ENCODE measurements around the gene SIAE. TPM values are rescaled to one million over a fixed set of nuclear protein-coding genes. Genes with fewer than 3 reads are reported as not detected.
"Not testable (repeated sequence)": the region's sequence is repeated elsewhere in the genome, so short reads cannot be mapped to it uniquely, and the experiment has no call there.

The SIAE gene
- total RNA-seq, 1 donor from 2014 or later: 8.4 TPM

DNA sequence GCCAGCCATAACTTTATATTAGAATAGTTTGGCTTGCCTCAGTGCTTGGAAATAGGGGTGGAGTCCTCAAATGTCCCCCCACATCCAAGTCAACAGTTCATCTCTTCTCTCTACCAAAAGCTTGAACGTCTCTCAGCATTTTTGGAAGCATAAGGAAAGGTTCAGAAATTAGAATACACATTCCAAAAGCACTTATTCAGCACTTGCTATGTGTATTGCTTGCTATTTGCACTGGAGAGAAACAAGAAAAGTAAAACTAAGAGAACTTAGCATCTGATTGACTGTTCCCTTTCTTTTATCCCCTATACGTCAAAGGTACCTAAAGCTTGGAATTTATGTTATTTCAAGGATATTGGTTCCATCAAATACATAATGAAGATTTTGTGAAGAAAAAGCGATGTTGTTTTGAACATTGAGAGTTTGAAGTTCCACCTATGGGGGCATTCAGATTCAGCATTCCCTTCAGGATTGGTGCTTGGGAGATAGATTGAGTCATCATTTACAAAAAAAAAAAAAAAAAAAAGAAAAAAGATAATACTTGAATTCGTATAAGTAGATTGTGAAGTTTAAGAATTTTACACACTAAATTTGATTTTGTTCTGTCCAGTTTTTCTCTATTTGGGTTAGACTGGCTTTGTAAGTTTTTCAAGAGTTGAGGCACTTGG is 49.5 kb downstream of the SIAE start:
- no peak for DNase-seq (ENCODE audit: low spot score)

- DNase-seq (ENCODE audit: low spot score): peak; percentile 98
Observed at GRCh38 chr11:124622531-124623451, 50.7 kb downstream of the SIAE start, which contains the start of gene TBRG1. TSS of gene TBRG1 (plus strand) at chr11:124622864. CDS start at chr11:124623084, 220 bp downstream.

DNA sequence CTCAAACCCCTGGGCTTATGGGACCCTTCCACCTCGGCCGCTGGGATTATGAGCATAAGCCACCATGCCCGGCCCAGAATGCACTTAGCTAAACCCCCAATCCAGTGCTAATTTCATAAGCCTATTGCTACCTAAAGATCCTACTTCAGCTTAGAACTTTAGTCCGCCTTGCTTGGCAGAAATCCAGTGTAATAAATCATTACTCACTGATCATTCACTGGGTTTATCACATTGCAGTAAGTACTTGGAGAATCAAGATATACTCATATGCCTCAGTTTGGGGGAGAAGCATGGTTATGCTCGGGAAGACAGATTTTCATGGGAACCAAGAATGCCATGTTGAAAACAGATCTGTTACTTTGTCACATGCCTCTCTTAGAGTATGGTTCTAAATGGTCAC is 54.7 kb downstream of the SIAE start:
- DNase-seq (ENCODE audit: low spot score): no peak

- no peak for DNase-seq (ENCODE audit: low spot score)
Observed at GRCh38 chr11:124612567-124613246, 60.8 kb downstream of the SIAE start.

DNA sequence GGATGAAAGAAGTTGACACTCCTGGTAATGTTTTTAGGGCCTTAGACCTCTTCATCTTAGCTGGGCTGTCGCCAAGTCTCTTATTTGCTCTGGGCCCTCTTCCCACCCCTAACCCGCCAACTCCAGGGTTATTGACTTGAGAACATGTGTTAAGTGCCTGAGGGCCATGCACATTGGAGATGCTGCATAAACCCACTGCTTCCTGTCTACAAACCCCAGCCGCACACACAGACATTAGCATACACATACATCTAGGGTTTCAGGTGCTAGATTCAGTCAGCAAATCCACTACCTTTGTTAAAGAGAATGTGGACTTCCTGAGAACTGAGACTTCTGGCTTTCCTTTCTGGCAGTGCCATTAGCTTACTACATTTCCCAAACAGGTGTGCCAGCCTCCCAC is 61.5 kb downstream of the SIAE start:
- DNase-seq (ENCODE audit: low spot score): no peak

GRCh38 chr11:124611064-124611463 is 62.5 kb downstream of the SIAE start, which contains the start of gene PANX3:
TSS of gene PANX3 (plus strand) at chr11:124611428. CDS start at chr11:124611557, 129 bp downstream.
- DNase-seq (ENCODE audit: low spot score): no peak

DNA sequence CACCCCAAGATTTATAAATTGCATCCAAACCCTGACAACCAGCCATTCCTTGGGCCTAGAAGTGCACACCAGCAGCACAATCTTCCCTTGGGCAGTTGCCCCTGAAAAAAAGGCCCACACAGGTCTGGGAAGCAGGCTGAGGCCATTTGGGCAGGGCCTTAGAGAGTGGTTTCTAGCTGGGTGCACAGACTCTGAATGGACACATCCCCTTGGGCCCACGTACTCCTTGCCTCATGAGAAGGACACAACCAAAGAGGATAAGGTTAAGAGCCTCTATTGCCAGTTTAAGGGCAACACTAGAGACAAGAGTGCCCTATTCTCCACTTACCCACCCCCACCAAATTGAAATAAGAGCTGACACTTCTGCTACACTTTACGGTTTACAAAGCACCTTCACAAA is 63.2 kb downstream of the SIAE start:
- DNase-seq (ENCODE audit: low spot score): no peak

GRCh38 chr11:124608147-124608546 is 65.4 kb downstream of the SIAE start:
- DNase-seq (ENCODE audit: low spot score): no peak

DNA sequence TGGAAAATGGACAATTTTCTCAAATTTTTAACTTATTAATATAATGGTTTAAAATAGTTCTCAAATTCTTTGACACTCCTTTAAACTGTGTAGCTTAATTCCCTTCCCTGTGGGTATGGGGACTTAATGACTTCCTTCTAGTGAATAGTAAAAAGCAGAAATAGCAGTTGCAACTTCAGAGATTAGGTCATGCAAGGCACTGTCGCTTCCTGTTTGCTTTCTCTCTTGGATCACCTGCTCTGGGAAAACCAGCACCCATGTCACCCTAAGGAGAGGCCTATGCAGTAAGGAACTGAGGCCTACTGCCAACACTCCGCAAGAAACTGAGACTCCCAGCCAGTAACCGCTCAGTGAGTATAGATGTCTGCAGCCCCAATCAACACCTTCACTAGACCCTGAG is 67.8 kb downstream of the SIAE start:
- DNase-seq (ENCODE audit: low spot score): peak; percentile 7

- not testable (repeated sequence) for DNase-seq (ENCODE audit: low spot score)
Observed at GRCh38 chr11:124602723-124603122, 70.8 kb downstream of the SIAE start.

GRCh38 chr11:124602193-124602592 is 71.3 kb downstream of the SIAE start:
- DNase-seq (ENCODE audit: low spot score): no peak

DNA sequence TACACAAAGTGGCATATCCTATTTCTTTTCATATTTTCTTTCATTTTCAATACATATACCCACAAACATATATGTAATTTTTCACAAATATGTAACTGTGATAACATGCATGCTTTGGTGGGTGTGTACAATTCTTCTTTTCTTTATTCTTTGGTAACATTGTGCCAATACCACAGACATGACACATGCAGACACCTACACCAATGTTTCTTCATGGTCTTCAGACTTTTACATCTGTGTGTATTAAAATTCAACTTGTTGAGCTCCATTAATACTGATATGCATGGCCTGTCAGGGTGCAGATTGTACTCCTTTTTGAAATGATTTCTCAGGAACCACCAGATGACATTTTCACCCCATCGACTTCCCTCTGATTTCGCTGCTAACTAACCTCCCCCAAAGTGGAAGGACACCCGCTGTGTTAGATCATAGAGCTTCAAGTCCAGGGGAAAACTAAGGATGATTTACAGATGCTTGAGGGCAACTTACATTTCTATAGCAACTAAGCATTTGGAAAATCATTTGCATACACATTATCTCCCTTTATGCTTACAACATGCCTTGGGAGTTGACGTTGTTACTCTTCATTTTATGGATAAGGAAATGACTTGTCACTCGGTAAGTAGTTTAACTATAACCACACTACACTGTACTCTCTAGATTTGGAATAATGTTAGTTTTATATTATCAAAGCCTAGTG is 72.8 kb downstream of the SIAE start:
- DNase-seq (ENCODE audit: low spot score): no peak

GRCh38 chr11:124597626-124598025 is 75.9 kb downstream of the SIAE start:
- DNase-seq (ENCODE audit: low spot score): no peak

- DNase-seq (ENCODE audit: low spot score): no peak
Observed at GRCh38 chr11:124595302-124595701, 78.2 kb downstream of the SIAE start.

DNA sequence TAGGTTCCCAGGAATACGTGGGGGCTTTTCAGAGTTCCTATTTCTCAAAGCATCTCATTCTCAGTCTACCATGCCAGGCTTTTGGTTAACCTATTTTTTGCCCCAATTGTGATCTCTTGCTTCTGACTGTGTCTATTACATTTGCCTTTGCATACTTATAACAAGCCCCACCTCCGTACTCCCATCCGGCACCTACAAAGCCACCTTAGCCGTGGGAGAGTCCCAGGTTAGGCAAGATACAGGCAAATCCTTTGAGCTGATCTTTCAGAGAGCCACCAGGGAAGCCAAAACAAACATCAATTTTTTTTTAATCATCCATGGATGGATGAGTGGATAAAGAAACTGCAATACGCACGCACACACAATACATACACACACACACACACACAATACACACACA is 80.9 kb downstream of the SIAE start:
- no peak for DNase-seq (ENCODE audit: low spot score)

- no peak for DNase-seq (ENCODE audit: low spot score)
Observed at GRCh38 chr11:124591430-124591829, 82.1 kb downstream of the SIAE start.

DNA sequence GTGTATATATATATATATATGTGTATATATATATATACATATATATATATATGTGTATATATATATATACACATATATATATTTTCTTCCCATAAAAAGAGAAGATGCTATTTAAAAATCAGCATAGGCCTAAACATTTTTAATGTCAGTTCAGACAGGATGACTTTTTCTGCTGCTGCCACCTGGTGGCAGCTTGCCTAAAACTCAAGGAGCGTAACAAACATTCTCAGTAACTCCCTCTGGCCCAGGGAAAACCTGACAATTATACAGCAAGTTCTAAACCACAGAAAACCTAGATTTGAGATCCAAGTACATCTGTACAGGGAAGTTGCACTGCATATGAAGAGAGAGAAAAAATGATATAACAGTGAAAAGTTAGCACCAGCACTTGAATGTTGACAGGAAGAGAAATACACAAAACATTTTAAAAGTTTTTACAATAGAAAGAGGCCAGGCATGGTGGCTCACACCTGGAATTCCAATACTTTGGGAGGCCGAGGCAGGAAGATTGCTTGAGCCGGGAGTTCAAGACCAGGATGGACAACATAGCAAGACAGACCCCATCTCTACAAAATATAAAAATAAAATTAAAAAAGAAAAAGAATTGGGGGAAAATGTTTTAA is 87.2 kb downstream of the SIAE start:
- DNase-seq (ENCODE audit: low spot score): peak; percentile 66

- no peak for DNase-seq (ENCODE audit: low spot score)
Observed at GRCh38 chr11:124584681-124585372, 88.7 kb downstream of the SIAE start.

DNA sequence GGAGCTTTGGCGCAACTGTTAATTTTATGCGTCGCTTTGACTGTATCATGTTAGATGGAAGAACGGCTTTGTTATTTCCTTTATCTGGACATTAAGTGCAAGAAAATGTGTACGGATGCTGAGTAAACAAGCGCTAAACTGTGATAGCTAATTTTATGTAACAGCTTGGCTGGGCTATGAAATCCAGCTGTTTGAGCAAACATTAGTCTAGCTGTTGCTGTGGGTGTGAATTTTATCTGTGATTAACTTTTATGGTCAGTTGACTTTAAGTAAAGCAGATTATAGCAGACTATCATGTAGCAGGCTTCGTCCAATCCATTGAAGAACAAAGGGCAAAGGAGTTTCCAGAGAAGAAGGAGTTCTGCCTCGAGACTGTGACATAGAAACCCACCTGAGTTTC is 89.8 kb downstream of the SIAE start:
- DNase-seq (ENCODE audit: low spot score): no peak

All from umbilical cord (tissue), 2 donors.